ENCODE results near the gene MZT2A.
"Not testable (repeated sequence)": the region's sequence is repeated elsewhere in the genome, so short reads cannot be mapped to it uniquely, and the experiment has no call there.

DNA sequence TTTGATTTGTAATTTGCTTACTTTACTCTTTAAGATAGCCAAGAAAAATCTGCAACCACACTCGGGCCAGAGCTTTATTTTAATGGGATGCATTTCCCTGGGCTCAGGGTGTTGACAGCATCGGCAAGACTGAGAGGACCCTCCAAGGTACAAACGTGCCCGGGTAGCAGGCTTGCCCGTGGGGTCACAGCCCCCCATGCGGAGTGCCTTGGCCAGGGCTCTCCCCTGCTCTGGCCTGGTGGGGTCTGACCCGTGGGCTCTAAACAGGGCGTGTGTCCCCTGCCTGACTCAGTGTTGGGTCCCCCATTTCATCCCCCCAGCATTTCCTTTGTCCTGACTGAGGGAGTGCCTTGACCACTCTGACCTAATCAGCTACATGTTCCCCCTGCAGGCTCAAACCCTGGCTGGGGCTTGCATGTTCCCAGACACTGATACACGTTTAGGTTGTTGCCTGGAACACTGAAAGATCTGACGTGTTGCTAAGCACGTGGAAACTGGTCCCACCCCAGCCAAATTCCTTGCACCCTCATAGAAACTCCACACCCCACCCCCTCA lies 7.2 kb downstream of the MZT2A start:
- TF ChIP-seq, protein P1, sequence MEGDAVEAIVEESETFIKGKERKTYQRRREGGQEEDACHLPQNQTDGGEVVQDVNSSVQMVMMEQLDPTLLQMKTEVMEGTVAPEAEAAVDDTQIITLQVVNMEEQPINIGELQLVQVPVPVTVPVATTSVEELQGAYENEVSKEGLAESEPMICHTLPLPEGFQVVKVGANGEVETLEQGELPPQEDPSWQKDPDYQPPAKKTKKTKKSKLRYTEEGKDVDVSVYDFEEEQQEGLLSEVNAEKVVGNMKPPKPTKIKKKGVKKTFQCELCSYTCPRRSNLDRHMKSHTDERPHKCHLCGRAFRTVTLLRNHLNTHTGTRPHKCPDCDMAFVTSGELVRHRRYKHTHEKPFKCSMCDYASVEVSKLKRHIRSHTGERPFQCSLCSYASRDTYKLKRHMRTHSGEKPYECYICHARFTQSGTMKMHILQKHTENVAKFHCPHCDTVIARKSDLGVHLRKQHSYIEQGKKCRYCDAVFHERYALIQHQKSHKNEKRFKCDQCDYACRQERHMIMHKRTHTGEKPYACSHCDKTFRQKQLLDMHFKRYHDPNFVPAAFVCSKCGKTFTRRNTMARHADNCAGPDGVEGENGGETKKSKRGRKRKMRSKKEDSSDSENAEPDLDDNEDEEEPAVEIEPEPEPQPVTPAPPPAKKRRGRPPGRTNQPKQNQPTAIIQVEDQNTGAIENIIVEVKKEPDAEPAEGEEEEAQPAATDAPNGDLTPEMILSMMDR (IDR thresholded peaks at IDR 0.05): not testable (repeated sequence)
- not testable (repeated sequence) for TF ChIP-seq EZH2phosphoT487 (IDR thresholded peaks at IDR 0.05)
